Hypothalamus (tissue), 51 donors: ENCODE measurements around the gene COPG2.

Experiments
- DNase-seq, 51 donors: peaks; one replicate each; lab custom pipeline; 2025; lab: John Stamatoyannopoulos, UW

The COPG2 gene

GRCh38 chr7:130505753-130506152, 162.8 kb downstream of the COPG2 start:
- no peak for DNase-seq

GRCh38 chr7:130500910-130501309, 167.6 kb downstream of the COPG2 start:
- no peak for DNase-seq

DNA sequence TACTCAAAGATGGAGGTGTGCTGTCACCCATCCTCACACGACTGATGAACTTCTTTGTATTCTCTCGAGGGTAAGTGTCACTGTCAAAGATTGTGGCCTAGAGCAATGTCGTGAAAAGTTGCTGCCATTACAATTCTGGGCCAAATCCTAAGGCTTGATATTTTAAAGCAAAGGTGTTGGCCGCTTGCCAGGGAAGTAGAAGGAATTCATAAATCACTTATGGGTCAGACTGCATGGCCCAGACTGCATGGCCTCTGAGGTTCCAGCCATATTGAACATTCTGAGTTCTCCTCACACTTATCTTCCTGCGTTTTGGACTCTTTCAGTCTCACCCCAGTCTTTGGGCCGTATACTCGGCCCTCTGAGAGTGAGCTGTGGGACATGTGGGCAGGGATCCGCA, 168.1 kb downstream of the COPG2 start:
- DNase-seq = no peak

GRCh38 chr7:130494431-130494858, 174.1 kb downstream of the COPG2 start:
- no peak for DNase-seq

DNA sequence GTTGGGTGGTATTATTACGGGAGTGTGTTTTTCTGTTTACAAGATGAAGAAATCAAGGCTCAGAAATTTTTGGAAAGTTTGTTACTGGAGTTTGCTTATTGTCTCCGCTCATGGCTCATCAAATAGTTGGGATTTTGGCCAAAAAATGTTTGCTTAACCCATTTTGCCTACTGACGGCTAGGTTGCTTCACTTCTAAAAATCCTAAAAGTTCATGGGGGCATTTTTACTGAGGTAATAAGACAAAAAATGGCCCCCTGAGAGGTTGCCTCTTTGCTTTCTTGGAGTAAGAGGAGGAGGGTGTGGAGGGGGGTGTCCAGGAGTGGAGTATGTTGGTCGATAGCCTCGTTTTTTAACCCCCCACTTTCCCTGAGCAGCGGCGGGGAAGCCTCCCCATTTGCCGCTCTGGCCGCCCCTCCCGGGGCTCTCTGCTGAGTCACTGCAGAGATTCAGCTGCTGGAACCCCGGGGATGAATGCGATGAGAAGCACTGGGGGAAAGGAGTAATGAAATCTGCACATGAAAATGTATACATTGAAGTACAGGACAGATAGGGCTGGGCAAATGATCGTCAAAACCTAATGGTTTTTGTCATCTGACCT, 175.2 kb downstream of the COPG2 start:
- DNase-seq = peak in 2 of 51 donors; percentile 20

DNA sequence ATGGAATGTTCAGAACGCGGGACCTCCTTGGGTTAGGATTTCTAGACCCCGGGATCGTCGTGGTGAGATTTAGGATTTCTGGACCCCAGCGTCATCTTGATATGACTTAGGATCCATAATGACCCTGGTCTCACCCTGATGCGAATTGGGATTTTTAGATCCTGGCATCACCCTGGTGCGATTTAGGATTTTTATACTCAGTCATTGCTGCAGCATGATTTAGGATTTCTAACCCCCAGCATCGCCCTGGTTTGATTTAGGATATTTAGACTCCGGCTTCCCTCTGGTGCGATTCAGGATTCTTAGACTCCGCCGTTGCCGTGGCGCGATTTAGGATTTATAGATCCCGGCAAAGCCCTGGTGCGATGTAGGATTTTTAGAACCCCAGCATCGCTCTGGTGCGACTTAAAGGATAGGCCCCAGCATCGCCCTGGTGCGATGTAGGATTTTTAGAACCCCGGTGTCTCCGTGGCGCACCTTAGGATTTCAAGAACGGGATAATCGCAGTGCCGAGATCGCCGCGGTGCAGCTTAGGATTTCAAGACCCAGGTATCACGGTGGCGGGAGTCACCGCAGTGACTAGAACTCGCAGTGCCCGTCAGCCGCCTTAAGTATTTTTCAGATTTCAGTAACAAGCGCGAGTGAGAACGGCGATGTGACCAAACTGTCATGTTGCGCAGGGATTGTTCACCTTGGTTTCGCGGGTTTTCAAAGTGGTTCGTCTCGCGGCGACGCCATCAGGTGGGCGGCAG, 175.8 kb downstream of the COPG2 start:
- peak in 1 of 51 donors; percentile 41 for DNase-seq

GRCh38 chr7:130491841-130492522, 176.6 kb downstream of the COPG2 start, which contains the start of gene MEST:
Gene MEST (plus strand): TSS chr7:130492085. CDS start chr7:130492314, 229 bp downstream.
- peak in 15 of 51 donors; percentile 8 to 52 (median 37) for DNase-seq

- DNase-seq = peak in 26 of 51 donors; percentile 15 to 71 (median 39)
Measured at GRCh38 chr7:130490888-130491804, 177.4 kb downstream of the COPG2 start.

- DNase-seq = peak in 2 of 51 donors; percentile 30 to 58
Measured at GRCh38 chr7:130490311-130490791, 178.2 kb downstream of the COPG2 start.

- peak in 1 of 51 donors; percentile 43 for DNase-seq
Measured at GRCh38 chr7:130489140-130489983, 179.2 kb downstream of the COPG2 start.

- DNase-seq = peak in 1 of 51 donors; percentile 54
Measured at GRCh38 chr7:130488392-130489139, 180.0 kb downstream of the COPG2 start.

- DNase-seq = no peak
Measured at GRCh38 chr7:130486954-130487436, 181.6 kb downstream of the COPG2 start.

GRCh38 chr7:130486114-130486953, 182.2 kb downstream of the COPG2 start:
- peak in 10 of 51 donors; percentile 4 to 79 (median 27) for DNase-seq

GRCh38 chr7:130485734-130486113, 182.8 kb downstream of the COPG2 start:
- DNase-seq = no peak

- DNase-seq = no peak
Measured at GRCh38 chr7:130483031-130483430, 185.5 kb downstream of the COPG2 start.

DNA sequence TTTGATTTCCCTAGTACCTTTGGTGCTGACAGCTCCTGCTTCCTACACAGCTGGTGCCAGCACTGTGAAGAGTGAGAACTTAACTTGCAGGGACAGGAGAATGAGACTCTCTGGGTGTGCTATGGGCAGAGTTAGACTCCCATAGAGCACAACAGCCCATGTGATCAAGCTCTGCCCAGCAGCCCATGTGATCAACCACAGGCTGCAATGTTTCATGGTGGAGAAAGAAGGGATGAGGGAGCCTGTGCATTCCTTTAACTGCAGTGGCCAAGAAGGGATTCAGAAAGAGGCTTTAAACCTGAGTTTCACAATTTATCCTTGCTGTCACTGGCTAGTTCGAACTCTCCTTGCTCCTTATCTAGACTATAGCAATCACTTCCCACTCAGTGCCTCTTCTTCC, 186.7 kb downstream of the COPG2 start:
- no peak for DNase-seq

DNA sequence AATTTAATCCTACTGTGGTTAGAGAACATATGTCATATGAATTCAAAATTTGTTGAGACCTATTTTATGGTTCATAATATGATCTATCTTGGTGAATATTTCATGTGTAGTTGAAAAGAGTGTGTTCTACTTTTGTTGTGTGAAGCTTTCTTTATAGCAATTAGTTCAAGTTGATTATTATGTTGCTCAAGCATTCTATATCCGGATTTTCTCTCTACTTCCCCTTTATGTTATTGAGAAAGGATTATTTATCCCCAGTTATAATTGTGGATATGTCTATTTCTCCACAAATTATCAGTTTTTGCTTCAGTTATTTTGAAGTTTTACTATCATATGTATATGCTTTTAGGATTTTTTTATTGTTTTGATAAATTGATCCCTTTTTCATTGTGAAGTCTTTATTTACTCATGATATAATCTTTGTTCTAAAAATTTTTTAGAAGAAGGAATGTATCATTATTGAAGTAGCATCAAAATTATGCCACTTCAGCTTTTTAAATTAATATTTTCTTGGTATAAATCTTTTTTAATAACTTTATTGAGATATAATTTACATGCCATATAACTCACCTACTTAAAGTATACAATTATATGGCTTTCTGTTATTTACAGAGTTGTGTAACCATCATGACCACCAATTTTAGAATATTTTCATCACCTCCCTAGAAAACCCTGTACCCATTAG, 188.7 kb downstream of the COPG2 start:
- DNase-seq = no peak
